Chondrocyte (in vitro differentiated cells): ENCODE results near the gene USP47. TPM values are rescaled to one million over a fixed set of nuclear protein-coding genes. Genes with fewer than 3 reads are reported as not detected.
A peak's percentile ranks its signal among the peaks of the same experiment; 100 is the strongest.

ENCODE experiments used
- DNase-seq: peaks from one replicate; pipeline ENCODE4 v3.0.0; 2021; ENCODE audit warnings: mixed read lengths, low spot score
- H3K27ac Mint-ChIP-seq: one replicate; pipeline ENCODE4 v1.8.0; 2021; ENCODE audit warnings: mild to moderate bottlenecking, moderate library complexity, mixed read lengths; ENCODE audit not compliant: unreplicated experiment
- H3K27me3 Mint-ChIP-seq: 2 replicates; pipeline ENCODE4 v1.8.0; 2021; ENCODE audit warnings: low read depth, mixed read lengths
- H3K36me3 Mint-ChIP-seq: 2 replicates; pipeline ENCODE4 v1.8.0; 2021; ENCODE audit warnings: low read depth, mixed read lengths
- H3K4me1 Mint-ChIP-seq: 2 replicates; pipeline ENCODE4 v1.8.0; 2021; ENCODE audit warnings: low read depth, mild to moderate bottlenecking, mixed read lengths
- H3K4me3 Mint-ChIP-seq: one replicate; pipeline ENCODE4 v1.8.0; 2021; ENCODE audit warnings: mild to moderate bottlenecking, moderate library complexity, mixed read lengths; ENCODE audit not compliant: unreplicated experiment
- H3K9me3 Mint-ChIP-seq: 2 replicates; pipeline ENCODE4 v1.8.0; 2021; ENCODE audit warnings: low read depth, mixed read lengths
- total RNA-seq: library from RNA; stranded (reverse); gene quantifications from 3 replicates; pipeline ENCODE4 v1.2.1, GENCODE V29; 2021
- TF ChIP-seq, protein P1 (sequence below): fragments of 200-600 bp; sonication (generic); IDR thresholded peaks from 2 replicates; pipeline ENCODE4 v1.5.0; 2021; ENCODE audit warnings: antibody characterized with exemption, mild to moderate bottlenecking, moderate library complexity

The USP47 gene
- total RNA-seq, 1 donor from 2014 or later = 44.4 TPM

DNA sequence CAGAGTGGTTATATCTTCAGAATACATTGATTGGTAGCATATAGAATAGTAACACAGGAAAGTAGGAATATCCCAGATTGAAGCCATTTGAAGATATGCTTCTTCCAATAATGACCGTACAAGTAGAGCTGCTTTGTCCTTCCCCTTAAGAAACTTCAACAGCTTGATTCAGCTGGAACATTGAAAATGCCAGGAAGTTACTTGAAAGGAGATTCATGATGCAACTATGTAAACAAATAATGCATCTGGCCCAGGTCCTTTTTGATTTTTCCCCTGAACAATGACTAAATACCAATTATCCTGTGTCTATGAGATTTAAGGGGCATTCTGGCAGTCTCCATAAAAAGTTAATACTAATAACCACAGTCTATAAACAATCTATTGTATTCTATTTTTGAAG lies 163.7 kb downstream of the USP47 start:
- Mint-ChIP-seq H3K27me3 (no peaks in the 10 kb centered on the region), H3K4me3 (no peak overlapping the region), H3K27ac (peak overlapping the region; percentile 72), H3K9me3 (no peaks in the 10 kb centered on the region), H3K4me1 (peaks cover 55% of the 10 kb centered on the region), H3K36me3 (peaks cover 13% of the 10 kb centered on the region)
- DNase-seq = no peak
- TF ChIP-seq, protein P1, sequence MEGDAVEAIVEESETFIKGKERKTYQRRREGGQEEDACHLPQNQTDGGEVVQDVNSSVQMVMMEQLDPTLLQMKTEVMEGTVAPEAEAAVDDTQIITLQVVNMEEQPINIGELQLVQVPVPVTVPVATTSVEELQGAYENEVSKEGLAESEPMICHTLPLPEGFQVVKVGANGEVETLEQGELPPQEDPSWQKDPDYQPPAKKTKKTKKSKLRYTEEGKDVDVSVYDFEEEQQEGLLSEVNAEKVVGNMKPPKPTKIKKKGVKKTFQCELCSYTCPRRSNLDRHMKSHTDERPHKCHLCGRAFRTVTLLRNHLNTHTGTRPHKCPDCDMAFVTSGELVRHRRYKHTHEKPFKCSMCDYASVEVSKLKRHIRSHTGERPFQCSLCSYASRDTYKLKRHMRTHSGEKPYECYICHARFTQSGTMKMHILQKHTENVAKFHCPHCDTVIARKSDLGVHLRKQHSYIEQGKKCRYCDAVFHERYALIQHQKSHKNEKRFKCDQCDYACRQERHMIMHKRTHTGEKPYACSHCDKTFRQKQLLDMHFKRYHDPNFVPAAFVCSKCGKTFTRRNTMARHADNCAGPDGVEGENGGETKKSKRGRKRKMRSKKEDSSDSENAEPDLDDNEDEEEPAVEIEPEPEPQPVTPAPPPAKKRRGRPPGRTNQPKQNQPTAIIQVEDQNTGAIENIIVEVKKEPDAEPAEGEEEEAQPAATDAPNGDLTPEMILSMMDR = no peak

DNA sequence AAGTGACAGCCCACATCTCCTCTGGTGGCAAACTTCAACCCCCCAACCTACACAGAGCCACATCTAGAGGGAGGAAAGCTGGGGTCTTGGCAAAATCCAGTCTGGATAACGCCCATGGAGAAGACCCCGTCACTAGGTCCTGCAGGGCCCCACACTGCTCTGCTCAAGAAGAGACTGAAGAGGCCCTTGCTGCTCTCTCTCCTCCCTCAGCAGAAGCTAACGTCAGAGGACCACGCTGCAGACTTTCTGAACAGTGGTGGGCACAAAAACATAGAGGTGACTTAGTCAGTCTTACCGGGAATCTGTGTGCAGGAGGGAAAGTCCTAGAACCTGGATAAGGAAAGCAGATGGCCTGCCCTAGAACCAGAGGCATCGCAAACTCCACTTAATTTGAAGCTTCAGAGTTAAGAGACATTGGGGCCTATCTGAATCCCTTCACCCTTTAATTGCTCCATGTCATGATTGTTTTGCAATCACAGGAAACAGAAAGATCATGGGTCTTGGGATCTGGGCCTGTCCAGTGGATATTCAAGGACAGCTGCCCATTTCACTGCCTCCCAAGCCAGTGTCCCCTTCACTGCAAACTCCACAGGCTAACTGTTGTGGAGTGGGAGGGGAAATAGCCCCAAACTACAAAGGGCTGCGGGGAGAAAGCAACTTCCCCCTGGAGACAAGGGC lies 164.9 kb downstream of the USP47 start:
- peaks cover 8% of the 10 kb centered on the region for H3K36me3 Mint-ChIP-seq
- no peak for DNase-seq
- H3K9me3 Mint-ChIP-seq = no peaks in the 10 kb centered on the region
- peak overlapping the region; percentile 87 for H3K4me3 Mint-ChIP-seq
- H3K27ac Mint-ChIP-seq = peak overlapping the region; percentile 45
- H3K4me1 Mint-ChIP-seq = peaks cover 55% of the 10 kb centered on the region
- H3K27me3 Mint-ChIP-seq = no peaks in the 10 kb centered on the region
- TF ChIP-seq, protein P1 = no peak

DNA sequence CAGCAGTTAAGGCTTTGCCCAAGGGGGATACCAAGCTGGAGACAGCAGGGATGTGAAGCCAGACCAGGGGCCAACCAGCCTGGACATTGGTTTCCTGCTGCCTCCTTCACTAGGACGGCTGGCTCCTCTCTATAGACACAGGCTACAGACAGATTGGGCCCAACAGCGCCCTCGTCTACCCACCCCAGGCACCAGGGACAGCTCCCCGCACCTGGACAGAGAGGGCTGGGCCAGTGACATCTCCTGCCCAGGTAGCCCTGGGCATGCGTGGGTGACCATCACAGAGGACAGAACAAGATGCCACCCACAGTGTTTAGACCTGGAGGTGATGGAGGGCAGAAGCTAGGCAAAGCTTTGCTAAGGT lies 165.4 kb downstream of the USP47 start:
- Mint-ChIP-seq H3K36me3 (peaks cover 5% of the 10 kb centered on the region), H3K27ac (no peak overlapping the region), H3K9me3 (no peaks in the 10 kb centered on the region), H3K4me3 (peak overlapping the region; percentile 87), H3K4me1 (peaks cover 55% of the 10 kb centered on the region), H3K27me3 (no peaks in the 10 kb centered on the region)
- TF ChIP-seq, protein P1 = no peak
- DNase-seq = no peak

DNA sequence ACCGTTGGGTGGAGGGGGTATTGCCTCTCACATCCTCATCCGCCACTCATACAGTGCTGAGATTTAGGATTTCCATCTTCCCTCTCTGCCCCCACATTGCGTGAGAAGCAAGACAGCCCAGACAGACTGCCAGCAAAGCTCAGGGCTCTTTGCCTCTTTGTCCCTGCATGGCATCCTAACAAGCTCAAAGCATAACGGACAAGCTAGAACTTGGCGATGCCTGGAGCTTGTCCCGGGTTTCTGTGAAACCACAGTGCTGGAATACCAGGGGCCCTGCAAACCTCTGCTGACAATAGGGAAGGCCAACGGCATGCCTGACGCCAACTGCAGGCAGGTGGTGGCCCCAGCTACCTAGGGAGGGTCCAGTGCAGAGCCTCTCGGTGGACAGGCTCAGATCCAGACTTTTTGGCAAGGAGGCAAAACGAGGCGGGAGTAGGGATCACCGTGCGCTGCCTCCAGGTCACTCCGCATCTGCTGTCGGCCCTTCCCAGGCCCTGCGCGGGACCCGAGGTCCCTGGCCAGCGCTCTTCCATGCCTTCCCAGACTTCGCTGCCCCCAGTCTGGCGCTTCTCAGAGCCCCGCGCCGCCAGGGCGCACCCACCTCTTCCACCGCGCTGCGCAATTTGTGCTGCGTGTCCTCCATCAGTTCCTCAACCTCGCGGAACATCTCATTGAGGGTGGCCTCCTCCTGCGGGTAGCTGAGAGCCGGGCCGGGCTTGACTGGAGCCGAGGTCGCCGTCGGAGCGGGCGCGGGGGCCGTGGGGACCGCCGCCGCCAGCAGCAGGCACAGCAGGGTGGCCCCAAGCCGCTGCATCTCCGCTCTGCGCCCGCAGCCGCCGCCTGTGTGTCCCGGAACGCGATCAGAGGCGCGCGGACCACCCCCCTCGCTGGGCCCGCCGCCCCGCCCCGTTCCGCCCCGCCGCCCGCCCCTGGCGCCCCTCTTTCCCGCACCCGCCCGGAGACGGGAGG lies 166.3 kb downstream of the USP47 start, which contains the start of gene DKK3:
TSS of gene DKK3 (minus strand) at position 858 of the 969 bp plus-strand sequence. CDS start at position 814, 44 bp downstream.
- DNase-seq = no peak
- no peaks in the 10 kb centered on the region for H3K27me3 Mint-ChIP-seq
- H3K4me3 Mint-ChIP-seq = peak within 1 kb of the TSS; percentile 91
- H3K9me3 Mint-ChIP-seq = no peaks in the 10 kb centered on the region
- peaks cover 2% of the 10 kb centered on the region for H3K36me3 Mint-ChIP-seq
- H3K4me1 Mint-ChIP-seq = peaks cover 53% of the 10 kb centered on the region
- TF ChIP-seq, protein P1 = no peak
- H3K27ac Mint-ChIP-seq = peak within 1 kb of the TSS; percentile 81

Other genes with a start within 250 kb of the USP47 start
- 35.9 to 38.4 TPM (median 36.4 TPM) in 3 replicates for gene GALNT18, start 220.0 kb upstream of the USP47 start, total RNA-seq
- 575 to 655 TPM (median 579 TPM) in 3 replicates for gene DKK3, start 166.7 kb downstream of the USP47 start, total RNA-seq